GM23338 (cell line): Measurements from ENCODE around the gene IL22RA2. TPM values are rescaled to one million over a fixed set of nuclear protein-coding genes. Genes with fewer than 3 reads are reported as not detected.

Source experiments
- ATAC-seq: fragments of 200-7000 bp; cut with Tn5 transposase; 3 replicates; pipeline ENCODE4 v1.9.1; 2020
- DNase-seq: peaks from one replicate; pipeline ENCODE4 v3.0.0-alpha.2; 2015; ENCODE audit warnings: low spot score
- H2AFZ ChIP-seq: fragments of 200-600 bp; sonication (generic); 2 replicates; pipeline ENCODE4 v1.8.0; 2016; ENCODE audit warnings: antibody characterized with exemption, mild to moderate bottlenecking, moderate library complexity
- H3F3A ChIP-seq: fragments of 200-600 bp; sonication (generic); replicated peaks from 2 replicates; pipeline ENCODE4 v1.8.0; 2017; ENCODE audit warnings: antibody characterized with exemption, mixed run types, low read depth
- H3K27ac ChIP-seq: fragments of 200-600 bp; sonication (generic); 2 replicates; pipeline ENCODE4 v1.6.1; 2016; ENCODE audit warnings: low read depth
- H3K27me3 ChIP-seq: fragments of 200-600 bp; sonication (generic); 2 replicates; pipeline ENCODE4 v1.8.0; 2016; ENCODE audit warnings: mild to moderate bottlenecking, mixed run types, moderate library complexity; ENCODE audit not compliant: insufficient read depth
- H3K36me3 ChIP-seq: fragments of 200-600 bp; sonication (generic); 2 replicates; pipeline ENCODE4 v1.8.0; 2016; ENCODE audit warnings: mild to moderate bottlenecking; ENCODE audit not compliant: insufficient read depth
- H3K4me1 ChIP-seq: fragments of 200-600 bp; sonication (generic); 2 replicates; pipeline ENCODE4 v1.8.0; 2016; ENCODE audit warnings: mild to moderate bottlenecking, moderate library complexity; ENCODE audit not compliant: insufficient read depth
- H3K4me2 ChIP-seq: fragments of 200-600 bp; sonication (generic); 2 replicates; pipeline ENCODE4 v1.7.1; 2017; ENCODE audit warnings: mixed run types
- H3K4me3 ChIP-seq: fragments of 200-600 bp; sonication (generic); 2 replicates; pipeline ENCODE4 v1.6.1; 2016; ENCODE audit warnings: mixed run types
- H3K79me2 ChIP-seq: fragments of 200-600 bp; sonication (generic); replicated peaks from 2 replicates; pipeline ENCODE4 v1.8.0; 2017; ENCODE audit warnings: mild to moderate bottlenecking; ENCODE audit not compliant: insufficient read depth
- H3K9me2 ChIP-seq: fragments of 200-600 bp; sonication (generic); 2 replicates; pipeline ENCODE4 v1.8.0; 2017; ENCODE audit not compliant: insufficient read depth
- H4K20me1 ChIP-seq: fragments of 200-600 bp; sonication (generic); replicated peaks from 2 replicates; pipeline ENCODE4 v1.8.0; 2017; ENCODE audit warnings: mild to moderate bottlenecking; ENCODE audit not compliant: insufficient read depth
- H3K27ac Mint-ChIP-seq: 2 replicates; pipeline ENCODE4 v1.8.0; 2020; ENCODE audit warnings: inconsistent platforms, mild to moderate bottlenecking, moderate library complexity, mixed read lengths
- H3K27me3 Mint-ChIP-seq: 3 replicates; pipeline ENCODE4 v1.8.0; 2022; ENCODE audit warnings: low read depth, mild to moderate bottlenecking, moderate library complexity, mixed read lengths, inconsistent platforms; ENCODE audit not compliant: insufficient read depth, poor library complexity
- H3K36me3 Mint-ChIP-seq: 3 replicates; pipeline ENCODE4 v1.8.0; 2021; ENCODE audit warnings: low read depth, mild to moderate bottlenecking, inconsistent platforms, moderate library complexity, mixed read lengths
- H3K4me1 Mint-ChIP-seq: 3 replicates; pipeline ENCODE4 v1.8.0; 2020; ENCODE audit warnings: mild to moderate bottlenecking, inconsistent platforms, mixed read lengths
- H3K4me3 Mint-ChIP-seq: 3 replicates; pipeline ENCODE4 v1.8.0; 2021; ENCODE audit warnings: moderate library complexity, mild to moderate bottlenecking, inconsistent platforms, mixed read lengths
- H3K9me3 Mint-ChIP-seq: 3 replicates; pipeline ENCODE4 v1.8.0; 2020; ENCODE audit warnings: moderate library complexity, mild to moderate bottlenecking, inconsistent platforms, mixed read lengths
- EZH2phosphoT487 ChIP-seq: fragments of 200-600 bp; sonication (generic); IDR thresholded peaks from one replicate; pipeline ENCODE4 v1.8.1; 2018; ENCODE audit warnings: antibody characterized with exemption; ENCODE audit not compliant: unreplicated experiment
- JUNB ChIP-seq: IDR thresholded peaks from one replicate; pipeline ENCODE4 v1.6.1; 2016; ENCODE audit warnings: antibody characterized with exemption; ENCODE audit not compliant: unreplicated experiment
- NANOG ChIP-seq: IDR thresholded peaks from 2 replicates; pipeline ENCODE4 v1.6.1; 2016; ENCODE audit warnings: antibody characterized with exemption, borderline replicate concordance
- STAT1 ChIP-seq: IDR thresholded peaks from one replicate; pipeline ENCODE4 v1.6.1; 2016; ENCODE audit warnings: antibody characterized with exemption; ENCODE audit not compliant: unreplicated experiment
- ZNF462 ChIP-seq: fragments of 250-450 bp; sonication (Bioruptor Pico); IDR thresholded peaks from 2 replicates; pipeline ENCODE4 v1.5.0; 2020; ENCODE audit warnings: mild to moderate bottlenecking, moderate library complexity
- polyA plus RNA-seq: library from polyadenylated mRNA; unstranded; fragments of >200 nt; fragmentation: Nextera tagmentation; extraction: Ambion mirVana; gene quantifications from 2 replicates; pipeline ENCODE4 v1.2.1, GENCODE V29; 2016
- total RNA-seq: library from RNA; depleted of rRNA; stranded (reverse); fragments of >200 nt; shearing (Covaris generic); gene quantifications from 2 replicates; pipeline ENCODE4 v1.2.3, GENCODE V29; 2014
- TF ChIP-seq, protein P1 (sequence below): IDR thresholded peaks from 2 replicates; pipeline ENCODE4 v1.6.1; 2016; ENCODE audit warnings: antibody characterized with exemption
- TF ChIP-seq, protein P2 (sequence below), 2 experiments: fragments of 200-600 bp in 1 of 2; sonication (generic) in 1 of 2; conservative IDR thresholded peaks; 2 replicates each; pipeline versions ENCODE4 v1.5.1 to v1.6.1; 2016 to 2017; ENCODE audit warnings: antibody characterized with exemption in 2 of 2, low read depth in 2 of 2, mild to moderate bottlenecking in 2 of 2, moderate library complexity in 1 of 2
- TF ChIP-seq, protein P3 (sequence below): IDR thresholded peaks from one replicate; pipeline ENCODE4 v1.6.1; 2018; ENCODE audit warnings: antibody characterized with exemption; ENCODE audit not compliant: unreplicated experiment

Gene IL22RA2
- total and polyA plus RNA-seq, 2 experiments from 2014 or later = not detected

DNA sequence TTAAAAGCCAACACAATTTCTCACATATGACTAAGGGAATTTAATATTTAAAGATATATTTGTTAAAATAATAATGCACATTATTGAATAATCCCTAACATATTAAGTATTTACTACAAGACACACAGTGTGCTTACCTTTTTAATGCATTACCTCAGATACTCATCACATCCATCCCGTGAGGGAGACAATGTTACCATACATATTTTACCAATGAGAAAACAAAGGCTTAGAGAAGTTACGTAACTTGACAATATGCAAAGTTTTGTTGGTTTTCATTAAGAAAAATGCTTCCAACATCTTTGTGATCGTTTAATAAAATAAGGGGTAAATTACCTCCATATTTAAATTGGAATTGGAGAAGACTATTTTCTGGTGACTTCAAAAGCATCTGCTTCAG is 41.5 kb upstream of the IL22RA2 start:
- Histone ChIP-seq H2AFZ (no peak overlapping the region), H3K4me2 (no peak overlapping the region), H3K4me3 (no peak overlapping the region), H4K20me1 (peaks cover 28% of the 10 kb centered on the region), H3K36me3 (no peaks in the 10 kb centered on the region), H3K9me2 (no peaks in the 10 kb centered on the region), H3F3A (no peaks in the 10 kb centered on the region), H3K79me2 (peaks cover 90% of the 10 kb centered on the region), H3K27me3 (no peaks in the 10 kb centered on the region), H3K4me1 (peaks cover 12% of the 10 kb centered on the region), H3K27ac (no peak overlapping the region)
- peaks cover 25% of the 10 kb centered on the region for H3K9me3 Mint-ChIP-seq
- H3K36me3 Mint-ChIP-seq = peaks cover 36% of the 10 kb centered on the region
- H3K27me3 Mint-ChIP-seq = no peaks in the 10 kb centered on the region
- H3K27ac Mint-ChIP-seq = no peak overlapping the region
- DNase-seq (no peak), ATAC-seq (no peak)
- TF ChIP-seq STAT1 (no peak), JUNB (no peak)
- TF ChIP-seq, protein P1, sequence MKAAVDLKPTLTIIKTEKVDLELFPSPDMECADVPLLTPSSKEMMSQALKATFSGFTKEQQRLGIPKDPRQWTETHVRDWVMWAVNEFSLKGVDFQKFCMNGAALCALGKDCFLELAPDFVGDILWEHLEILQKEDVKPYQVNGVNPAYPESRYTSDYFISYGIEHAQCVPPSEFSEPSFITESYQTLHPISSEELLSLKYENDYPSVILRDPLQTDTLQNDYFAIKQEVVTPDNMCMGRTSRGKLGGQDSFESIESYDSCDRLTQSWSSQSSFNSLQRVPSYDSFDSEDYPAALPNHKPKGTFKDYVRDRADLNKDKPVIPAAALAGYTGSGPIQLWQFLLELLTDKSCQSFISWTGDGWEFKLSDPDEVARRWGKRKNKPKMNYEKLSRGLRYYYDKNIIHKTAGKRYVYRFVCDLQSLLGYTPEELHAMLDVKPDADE = no peak
- H3K4me3 Mint-ChIP-seq = no peak overlapping the region
- peaks cover 17% of the 10 kb centered on the region for H3K4me1 Mint-ChIP-seq

DNA sequence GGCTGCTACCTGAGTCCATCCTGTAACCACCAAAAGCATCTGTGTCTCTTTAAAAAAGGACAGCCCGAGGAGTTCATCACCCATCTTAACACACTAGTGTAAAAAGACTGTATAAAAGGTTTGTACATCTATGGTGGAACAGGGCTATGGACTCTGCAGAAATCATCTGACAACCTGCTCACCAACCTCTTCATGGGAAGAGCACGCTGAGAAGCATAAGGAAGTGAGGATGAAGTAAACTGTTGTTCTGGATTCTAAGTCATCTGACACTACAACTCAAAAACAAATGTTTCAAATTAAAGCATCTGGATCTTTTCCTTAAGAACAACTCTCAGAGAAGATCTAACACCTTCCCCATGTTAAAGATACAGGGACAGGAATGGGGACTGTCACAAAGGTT is 40.4 kb upstream of the IL22RA2 start:
- no peak overlapping the region for H3K4me3 ChIP-seq
- H3K4me1 ChIP-seq = peaks cover 7% of the 10 kb centered on the region; the same call in 1 of the 2 replicates
- no peak for DNase-seq
- no peaks in the 10 kb centered on the region for H3K9me2 ChIP-seq
- Mint-ChIP-seq H3K27ac (no peak overlapping the region), H3K9me3 (peaks cover 36% of the 10 kb centered on the region), H3K36me3 (peaks cover 47% of the 10 kb centered on the region), H3K4me3 (no peak overlapping the region), H3K4me1 (peaks cover 13% of the 10 kb centered on the region), H3K27me3 (no peaks in the 10 kb centered on the region)
- no peaks in the 10 kb centered on the region for H3F3A ChIP-seq
- 0 out of 2 replicates have a peak, but pooled peaks cover 3% of the 10 kb centered on the region for H3K36me3 ChIP-seq
- H3K4me2 ChIP-seq = no peak overlapping the region
- H3K27me3 ChIP-seq = no peaks in the 10 kb centered on the region
- H3K79me2 ChIP-seq = peaks cover 100% of the 10 kb centered on the region
- ATAC-seq = no peak
- H3K27ac ChIP-seq = no peak overlapping the region
- H4K20me1 ChIP-seq = peaks cover 28% of the 10 kb centered on the region
- H2AFZ ChIP-seq = no peak overlapping the region
- TF ChIP-seq, protein P1 = no peak
- TF ChIP-seq NANOG = no peak
- TF ChIP-seq, protein P2, sequence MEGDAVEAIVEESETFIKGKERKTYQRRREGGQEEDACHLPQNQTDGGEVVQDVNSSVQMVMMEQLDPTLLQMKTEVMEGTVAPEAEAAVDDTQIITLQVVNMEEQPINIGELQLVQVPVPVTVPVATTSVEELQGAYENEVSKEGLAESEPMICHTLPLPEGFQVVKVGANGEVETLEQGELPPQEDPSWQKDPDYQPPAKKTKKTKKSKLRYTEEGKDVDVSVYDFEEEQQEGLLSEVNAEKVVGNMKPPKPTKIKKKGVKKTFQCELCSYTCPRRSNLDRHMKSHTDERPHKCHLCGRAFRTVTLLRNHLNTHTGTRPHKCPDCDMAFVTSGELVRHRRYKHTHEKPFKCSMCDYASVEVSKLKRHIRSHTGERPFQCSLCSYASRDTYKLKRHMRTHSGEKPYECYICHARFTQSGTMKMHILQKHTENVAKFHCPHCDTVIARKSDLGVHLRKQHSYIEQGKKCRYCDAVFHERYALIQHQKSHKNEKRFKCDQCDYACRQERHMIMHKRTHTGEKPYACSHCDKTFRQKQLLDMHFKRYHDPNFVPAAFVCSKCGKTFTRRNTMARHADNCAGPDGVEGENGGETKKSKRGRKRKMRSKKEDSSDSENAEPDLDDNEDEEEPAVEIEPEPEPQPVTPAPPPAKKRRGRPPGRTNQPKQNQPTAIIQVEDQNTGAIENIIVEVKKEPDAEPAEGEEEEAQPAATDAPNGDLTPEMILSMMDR (conservative IDR thresholded peaks at IDR 0.05; ENCODE audit: low read depth in 2 of 2) = no peak
- TF ChIP-seq EZH2phosphoT487 = no peak
- no peak for TF ChIP-seq ZNF462 (CRISPR knock-in tag)
- TF ChIP-seq, protein P3, sequence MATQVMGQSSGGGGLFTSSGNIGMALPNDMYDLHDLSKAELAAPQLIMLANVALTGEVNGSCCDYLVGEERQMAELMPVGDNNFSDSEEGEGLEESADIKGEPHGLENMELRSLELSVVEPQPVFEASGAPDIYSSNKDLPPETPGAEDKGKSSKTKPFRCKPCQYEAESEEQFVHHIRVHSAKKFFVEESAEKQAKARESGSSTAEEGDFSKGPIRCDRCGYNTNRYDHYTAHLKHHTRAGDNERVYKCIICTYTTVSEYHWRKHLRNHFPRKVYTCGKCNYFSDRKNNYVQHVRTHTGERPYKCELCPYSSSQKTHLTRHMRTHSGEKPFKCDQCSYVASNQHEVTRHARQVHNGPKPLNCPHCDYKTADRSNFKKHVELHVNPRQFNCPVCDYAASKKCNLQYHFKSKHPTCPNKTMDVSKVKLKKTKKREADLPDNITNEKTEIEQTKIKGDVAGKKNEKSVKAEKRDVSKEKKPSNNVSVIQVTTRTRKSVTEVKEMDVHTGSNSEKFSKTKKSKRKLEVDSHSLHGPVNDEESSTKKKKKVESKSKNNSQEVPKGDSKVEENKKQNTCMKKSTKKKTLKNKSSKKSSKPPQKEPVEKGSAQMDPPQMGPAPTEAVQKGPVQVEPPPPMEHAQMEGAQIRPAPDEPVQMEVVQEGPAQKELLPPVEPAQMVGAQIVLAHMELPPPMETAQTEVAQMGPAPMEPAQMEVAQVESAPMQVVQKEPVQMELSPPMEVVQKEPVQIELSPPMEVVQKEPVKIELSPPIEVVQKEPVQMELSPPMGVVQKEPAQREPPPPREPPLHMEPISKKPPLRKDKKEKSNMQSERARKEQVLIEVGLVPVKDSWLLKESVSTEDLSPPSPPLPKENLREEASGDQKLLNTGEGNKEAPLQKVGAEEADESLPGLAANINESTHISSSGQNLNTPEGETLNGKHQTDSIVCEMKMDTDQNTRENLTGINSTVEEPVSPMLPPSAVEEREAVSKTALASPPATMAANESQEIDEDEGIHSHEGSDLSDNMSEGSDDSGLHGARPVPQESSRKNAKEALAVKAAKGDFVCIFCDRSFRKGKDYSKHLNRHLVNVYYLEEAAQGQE = no peak
